GM12878 (cell line): ENCODE data around the gene SMIM5. TPM values are rescaled to one million over a fixed set of nuclear protein-coding genes. Genes with fewer than 3 reads are reported as not detected.

Source experiments
- ATAC-seq: fragments of 200-7000 bp; cut with Tn5 transposase; 3 replicates; pipeline ENCODE4 v1.9.1; 2020; ENCODE audit warnings: mild to moderate bottlenecking, moderate library complexity
- BruUV-seq: library from RNA; stranded (reverse); fragments of 400-500 nt; replicated peaks from 2 replicates; lab custom pipeline; 2021; lab: Mats Ljungman, UMichigan
- CTCF ChIA-PET: fragments of 300-600 bp; sonication (Branson Sonifier 250); formaldehyde crosslinking; extraction: SDS; loops from one replicate; lab custom pipeline; 2021; ENCODE audit warnings: inconsistent platforms; lab: Yijun Ruan, JAX
- POLR2A ChIA-PET: fragments of 350-600 bp; formaldehyde crosslinking; extraction: SDS; loops from one replicate; lab custom pipeline; 2021; ENCODE audit warnings: inconsistent platforms; lab: Charles Lee
- RAD21 ChIA-PET: fragments of 300-600 bp; sonication (Branson Sonifier 250); formaldehyde crosslinking; loops from one replicate; lab custom pipeline; 2023; ENCODE audit warnings: antibody characterized with exemption; ENCODE audit not compliant: unreplicated experiment; lab: Charles Lee
- SMC1A ChIA-PET: fragments of 300-600 bp; sonication (Branson Sonifier 250); formaldehyde crosslinking; loops from one replicate; lab custom pipeline; 2023; ENCODE audit not compliant: unreplicated experiment, uncharacterized antibody; lab: Charles Lee
- DNase-seq: peaks from one replicate; pipeline ENCODE4 v3.0.0-alpha.2; 2011; ENCODE audit warnings: low read depth, low spot score
- FAIRE-seq: peaks from 3 replicates; lab custom pipeline; 2011; peaks lifted over from hg19 to GRCh38; lab: Jason Lieb, UNC
- H2AFZ ChIP-seq: 2 replicates; pipeline ENCODE4 v1.6.0; 2011; ENCODE audit warnings: low read depth, low read length, control low read depth; ENCODE audit not compliant: control insufficient read depth
- H3K27ac ChIP-seq: 2 replicates; pipeline ENCODE4 v1.5.1; 2011; ENCODE audit warnings: control low read depth; ENCODE audit not compliant: control insufficient read depth, insufficient read depth
- H3K27me3 ChIP-seq, 2 experiments: replicated peaks in 1 of 2; 2 replicates each; pipeline versions ENCODE4 v1.6.0 to v1.6.1; 2011; ENCODE audit warnings: low read length in 1 of 2; ENCODE audit not compliant: control insufficient read depth in 2 of 2, insufficient read depth in 2 of 2
- H3K36me3 ChIP-seq, 2 experiments: 2 replicates each; pipeline ENCODE4 v1.5.1; 2011; ENCODE audit warnings: low read length in 1 of 2; ENCODE audit not compliant: control insufficient read depth in 2 of 2, insufficient read depth in 2 of 2
- H3K4me1 ChIP-seq: 2 replicates; pipeline ENCODE4 v1.6.1; 2011; ENCODE audit warnings: mild to moderate bottlenecking, low read length, moderate library complexity, mixed read lengths; ENCODE audit not compliant: control insufficient read depth, insufficient read depth
- H3K4me2 ChIP-seq: 2 replicates; pipeline ENCODE4 v1.6.0; 2011; ENCODE audit warnings: control low read depth; ENCODE audit not compliant: control insufficient read depth, insufficient read depth
- H3K4me3 ChIP-seq: fragments of 200-600 bp; sonication (generic); 2 replicates; pipeline ENCODE4 v1.5.1; 2016
- H3K79me2 ChIP-seq: 2 replicates; pipeline ENCODE4 v1.6.0; 2011; ENCODE audit warnings: low read length; ENCODE audit not compliant: control insufficient read depth, insufficient read depth
- H3K9ac ChIP-seq: 2 replicates; pipeline ENCODE4 v1.8.0; 2011; ENCODE audit warnings: low read length, control low read depth, mixed read lengths; ENCODE audit not compliant: control insufficient read depth, insufficient read depth
- H3K9me3 ChIP-seq: replicated peaks from 3 replicates; pipeline ENCODE4 v1.5.1; 2011; ENCODE audit warnings: mild to moderate bottlenecking, low read length; ENCODE audit not compliant: control insufficient read depth, insufficient read depth
- H4K20me1 ChIP-seq: 2 replicates; pipeline ENCODE4 v1.6.0; 2011; ENCODE audit not compliant: control insufficient read depth, insufficient read depth
- ATF7 ChIP-seq: fragments of 450-650 bp; IDR thresholded peaks from 2 replicates; pipeline ENCODE4 v1.6.1; 2016; ENCODE audit warnings: low read depth, mild to moderate bottlenecking
- BACH1 ChIP-seq: fragments of 450-650 bp; IDR thresholded peaks from 2 replicates; pipeline ENCODE4 v1.6.1; 2017; ENCODE audit warnings: mild to moderate bottlenecking, borderline replicate concordance
- CBFB ChIP-seq: IDR thresholded peaks from 2 replicates; pipeline ENCODE4 v1.6.1; 2016; ENCODE audit warnings: antibody characterized with exemption, low read depth
- CHD2 ChIP-seq: IDR thresholded peaks from 2 replicates; pipeline ENCODE4 v1.6.1; 2011; ENCODE audit warnings: low read depth, low read length, improper control_type of control experiment, borderline replicate concordance
- EGR1 ChIP-seq, 2 experiments: IDR thresholded peaks; 1 replicate in 1 of 2; 2 replicates in 1 of 2; pipeline ENCODE4 v1.6.1; 2011 to 2012; ENCODE audit warnings: low read depth in 2 of 2, low read length in 2 of 2, borderline replicate concordance in 1 of 2, mild to moderate bottlenecking in 1 of 2, moderate library complexity in 1 of 2
- EP300 ChIP-seq, 2 experiments: fragments of 150-350 bp in 1 of 2; IDR thresholded peaks; 2 replicates each; pipeline ENCODE4 v1.6.1; 2011 to 2012; ENCODE audit warnings: low read depth in 2 of 2, low read length in 2 of 2, borderline replicate concordance in 1 of 2, improper control_type of control experiment in 1 of 2, inconsistent platforms in 1 of 2; ENCODE audit not compliant: control insufficient read depth in 1 of 2
- GABPA ChIP-seq: IDR thresholded peaks from 2 replicates; pipeline ENCODE4 v1.6.1; 2014; ENCODE audit warnings: antibody characterized with exemption, low read depth, mild to moderate bottlenecking, inconsistent platforms
- HDAC2 ChIP-seq: fragments of 200-600 bp; sonication (generic); IDR thresholded peaks from 2 replicates; pipeline ENCODE4 v1.6.1; 2017
- IKZF2 ChIP-seq, 2 experiments: fragments of 450-650 bp; IDR thresholded peaks; 2 replicates each; pipeline ENCODE4 v1.6.1; 2017; ENCODE audit warnings: mild to moderate bottlenecking in 2 of 2, moderate library complexity in 2 of 2
- MEF2B ChIP-seq: fragments of 450-650 bp; IDR thresholded peaks from 2 replicates; pipeline ENCODE4 v1.6.1; 2018; ENCODE audit warnings: mild to moderate bottlenecking, moderate library complexity; ENCODE audit not compliant: partially characterized antibody, poor library complexity, severe bottlenecking
- MXI1 ChIP-seq: fragments of 150-350 bp; IDR thresholded peaks from 2 replicates; pipeline ENCODE4 v1.6.1; 2011; ENCODE audit warnings: low read depth, mild to moderate bottlenecking, inconsistent platforms, low read length, improper control_type of control experiment
- POLR2A ChIP-seq: IDR thresholded peaks from 2 replicates; pipeline ENCODE4 v1.6.1; 2011; ENCODE audit warnings: low read depth, mild to moderate bottlenecking, low read length
- RCOR1 ChIP-seq: conservative IDR thresholded peaks from 2 replicates; pipeline ENCODE4 v1.6.1; 2012; ENCODE audit warnings: low read depth, low read length, improper control_type of control experiment
- SIX5 ChIP-seq: IDR thresholded peaks from 2 replicates; pipeline ENCODE4 v1.6.1; 2011; ENCODE audit warnings: mild to moderate bottlenecking, low read depth, low read length, moderate library complexity; ENCODE audit not compliant: severe bottlenecking
- SREBF1 ChIP-seq: IDR thresholded peaks from 2 replicates; pipeline ENCODE4 v1.6.1; 2012; ENCODE audit warnings: mild to moderate bottlenecking, low read length
- SRF ChIP-seq, 2 experiments: IDR thresholded peaks; 2 replicates each; pipeline ENCODE4 v1.6.1; 2011; ENCODE audit warnings: low read depth in 2 of 2, low read length in 2 of 2, mild to moderate bottlenecking in 1 of 2, moderate library complexity in 1 of 2
- SUZ12 ChIP-seq: fragments of 200-600 bp; sonication (generic); IDR thresholded peaks from one replicate; pipeline ENCODE4 v1.6.1; 2018; ENCODE audit warnings: antibody characterized with exemption, mild to moderate bottlenecking; ENCODE audit not compliant: unreplicated experiment
- TAF1 ChIP-seq: IDR thresholded peaks from 2 replicates; pipeline ENCODE4 v1.6.1; 2011; ENCODE audit warnings: mild to moderate bottlenecking, low read depth, low read length, borderline replicate concordance
- YBX1 ChIP-seq: fragments of 450-650 bp; IDR thresholded peaks from 2 replicates; pipeline ENCODE4 v1.6.1; 2016; ENCODE audit warnings: antibody characterized with exemption
- WGBS: methylation state at CpG from one replicate; pipeline ENCODE4 v1.1.6; 2016; ENCODE audit warnings: low lambda C conversion rate; ENCODE audit not compliant: insufficient replicate concordance, insufficient coverage; ENCODE audit errors: missing lambda C conversion rate; 5-methylcytosine and 5-hydroxymethylcytosine counted together
- in situ Hi-C: fragments of 300-500 bp; cut with MboI; formaldehyde crosslinking; loops from 9 replicates; pipeline ENCODE4 v1.14.3; 2018; ENCODE audit warnings: mixed read lengths
- intact Hi-C: fragments of 100-400 bp; cut with micrococcal nuclease; formaldehyde crosslinking; loops from one replicate; pipeline ENCODE4 v1.14.2; 2022; ENCODE audit not compliant: unreplicated experiment
- polyA plus RNA-seq, 11 experiments: library from polyadenylated mRNA; depleted of rRNA in 4 of 11; unstranded in 6 of 11; stranded (reverse) in 5 of 11; fragments of >200 nt; fragmentation: Nextera tagmentation in 4 of 11; fragmentation: Illumina TruSeq in 1 of 11; extraction: Ambion mirVana in 4 of 11; extraction: Trizol in 1 of 11; gene quantifications; 1 replicate in 1 of 11; 2 replicates in 10 of 11; pipeline versions ENCODE4 v1.2.1 to v1.2.3, GENCODE V29; 2011 to 2016; ENCODE audit warnings: inconsistent platforms in 2 of 11, missing spikeins in 2 of 11, low read depth in 1 of 11
- total RNA-seq, 4 experiments: library from RNA; depleted of rRNA in 3 of 4; stranded (reverse); fragments of >200 nt in 3 of 4; fragmentation: Illumina TruSeq in 1 of 4; extraction: Trizol in 1 of 4; gene quantifications; 2 replicates each; pipeline versions ENCODE4 v1.2.1 to v1.2.3, GENCODE V29; 2013 to 2021

The SMIM5 gene
- total and polyA plus RNA-seq, 10 of the 15 experiments (the other 5 are each of a cell fraction or from before 2014, with no cell fraction given): 0.08 to 0.11 TPM; not detected in 8

DNA sequence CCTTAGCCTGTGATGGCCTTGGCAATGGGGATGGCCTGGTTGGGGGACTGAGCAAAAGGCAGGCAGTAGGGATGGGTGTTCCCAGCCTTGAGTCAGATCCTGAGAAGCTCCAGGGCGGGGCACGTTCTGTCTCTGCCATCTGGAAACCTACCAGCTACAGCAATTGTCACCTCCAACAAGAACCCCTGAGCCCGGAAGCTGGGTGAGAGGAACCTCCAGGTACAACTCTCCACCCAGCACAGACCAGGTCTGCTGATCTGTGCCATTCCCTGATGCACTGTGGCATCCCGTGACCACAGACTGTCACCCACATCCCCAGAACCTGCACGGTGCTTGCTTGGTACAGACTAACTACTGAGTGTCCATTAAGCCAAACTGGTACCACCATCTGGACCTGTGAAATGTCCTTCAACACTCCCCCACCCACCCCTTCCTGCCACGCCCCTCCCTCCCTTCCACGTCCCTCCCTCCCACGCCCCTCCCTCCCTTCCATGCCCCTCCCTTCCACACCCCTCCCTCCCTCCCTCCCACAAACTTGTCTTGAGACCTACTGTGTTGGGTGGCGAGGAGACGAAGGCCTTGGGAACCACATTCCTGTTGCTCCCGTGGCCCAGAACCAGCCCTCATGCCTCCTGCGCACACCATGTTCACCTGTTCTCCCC is 29.1 kb upstream of the SMIM5 start:
- WGBS: 69% methylated on average over 7 of the region's 12 CpGs
- H3K27ac ChIP-seq: no peak overlapping the region
- DNase-seq: no peak
- H3K36me3 ChIP-seq: no peaks in the 10 kb centered on the region
- H3K9me3 ChIP-seq: no peaks in the 10 kb centered on the region
- intact Hi-C loops (no loop called here), in situ Hi-C loops (no loop called here)
- ChIA-PET CTCF (interaction anchor here (0.7 to 7.1 kb wide), 4 partner anchors 13 to 145 kb away, joined by 3 to 164 read pairs (median 4); partner anchors contain the start of gene SMIM5), POLR2A (no interaction called here), RAD21 (interaction anchor here (0.7 kb wide), 1 partner anchor 30 kb away, joined by 3 read pairs; no protein-coding TSS in a partner anchor), SMC1A (interaction anchor here (1.4 kb wide), 1 partner anchor 145 kb away, joined by 5 read pairs; no protein-coding TSS in a partner anchor)
- no peaks in the 10 kb centered on the region for H3K27me3 ChIP-seq
- H3K9ac ChIP-seq: no peak overlapping the region
- TF ChIP-seq CBFB (no peak), POLR2A (no peak), SUZ12 (no peak), SRF (IDR thresholded peaks at IDR 0.05; ENCODE audit: low read depth in 2 of 2, low read length in 2 of 2) (no peak), SIX5 (no peak), IKZF2 (IDR thresholded peaks at IDR 0.05) (no peak), SREBF1 (no peak)
- no peak; the same call in 2 of the 3 replicates for ATAC-seq
- H3K4me1 ChIP-seq: no peaks in the 10 kb centered on the region
- no peaks in the 10 kb centered on the region; the same call in 1 of the 2 replicates for H4K20me1 ChIP-seq
- H3K4me2 ChIP-seq: no peak overlapping the region
- BruUV-seq: no TSS peak
- no peak overlapping the region for H2AFZ ChIP-seq
- H3K79me2 ChIP-seq: no peaks in the 10 kb centered on the region
- no peak overlapping the region for H3K4me3 ChIP-seq
- FAIRE-seq: no peak

DNA sequence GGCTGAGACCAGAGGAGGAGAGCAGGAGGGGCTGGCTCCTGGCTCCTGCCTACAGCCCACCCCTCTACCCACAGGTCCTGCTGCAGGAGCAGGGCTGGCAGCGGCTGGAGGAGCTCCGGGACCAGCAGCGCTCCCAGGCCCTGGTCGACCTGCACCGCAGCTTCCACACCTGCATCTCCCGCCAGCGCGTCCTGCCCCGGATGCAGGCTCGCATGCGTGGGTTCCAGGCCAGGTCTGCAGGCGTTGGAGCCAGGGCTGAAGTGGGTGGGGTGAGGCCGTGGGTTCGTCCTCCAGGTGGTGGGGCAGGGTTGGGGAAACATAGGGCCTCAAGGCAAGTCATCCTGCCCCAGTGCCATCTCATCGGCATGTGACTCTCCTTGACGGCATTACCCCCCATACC is 27.4 kb upstream of the SMIM5 start:
- Histone ChIP-seq H3K27me3 (no peaks in the 10 kb centered on the region), H3K4me1 (no peaks in the 10 kb centered on the region), H3K36me3 (no peaks in the 10 kb centered on the region), H3K9ac (no peak overlapping the region), H4K20me1 (no peaks in the 10 kb centered on the region; the same call in 1 of the 2 replicates), H3K9me3 (no peaks in the 10 kb centered on the region), H3K4me2 (no peak overlapping the region), H3K4me3 (no peak overlapping the region), H3K27ac (no peak overlapping the region), H3K79me2 (no peaks in the 10 kb centered on the region), H2AFZ (no peak overlapping the region)
- ATAC-seq: no peak
- no TSS peak for BruUV-seq
- in situ Hi-C loops: no loop called here
- RAD21 ChIA-PET: no interaction called here
- 71% methylated on average over 16 of the region's 16 CpGs for WGBS
- no peak for DNase-seq
- CTCF ChIA-PET: interaction anchor here (0.6 to 1.2 kb wide), 2 partner anchors 22 to 28 kb away, joined by 3 read pairs; no protein-coding TSS in a partner anchor
- FAIRE-seq: no peak
- POLR2A ChIA-PET: interaction anchor here (0.6 kb wide), 2 partner anchors 11 to 113 kb away, joined by 3 to 4 read pairs; no protein-coding TSS in a partner anchor
- SMC1A ChIA-PET: no interaction called here
- intact Hi-C loops: no loop called here
- no peak for TF ChIP-seq BACH1
- TF ChIP-seq MEF2B: no peak
- TF ChIP-seq EP300 (IDR thresholded peaks at IDR 0.05; ENCODE audit: borderline replicate concordance in 1 of 2, control insufficient read depth in 1 of 2, low read depth in 2 of 2, low read length in 2 of 2): no peak
- no peak for TF ChIP-seq GABPA
- no peak for TF ChIP-seq TAF1
- TF ChIP-seq YBX1: no peak
- TF ChIP-seq EGR1 (IDR thresholded peaks at IDR 0.05; ENCODE audit: borderline replicate concordance in 1 of 2, low read depth in 2 of 2, low read length in 2 of 2): no peak
- no peak for TF ChIP-seq ATF7
- no peak for TF ChIP-seq POLR2A
- no peak for TF ChIP-seq HDAC2
- TF ChIP-seq MXI1: no peak
- no peak for TF ChIP-seq CHD2
- TF ChIP-seq CBFB: no peak
- no peak for TF ChIP-seq RCOR1
